ENCODE data around the gene CYP24A1.

The CYP24A1 gene

DNA sequence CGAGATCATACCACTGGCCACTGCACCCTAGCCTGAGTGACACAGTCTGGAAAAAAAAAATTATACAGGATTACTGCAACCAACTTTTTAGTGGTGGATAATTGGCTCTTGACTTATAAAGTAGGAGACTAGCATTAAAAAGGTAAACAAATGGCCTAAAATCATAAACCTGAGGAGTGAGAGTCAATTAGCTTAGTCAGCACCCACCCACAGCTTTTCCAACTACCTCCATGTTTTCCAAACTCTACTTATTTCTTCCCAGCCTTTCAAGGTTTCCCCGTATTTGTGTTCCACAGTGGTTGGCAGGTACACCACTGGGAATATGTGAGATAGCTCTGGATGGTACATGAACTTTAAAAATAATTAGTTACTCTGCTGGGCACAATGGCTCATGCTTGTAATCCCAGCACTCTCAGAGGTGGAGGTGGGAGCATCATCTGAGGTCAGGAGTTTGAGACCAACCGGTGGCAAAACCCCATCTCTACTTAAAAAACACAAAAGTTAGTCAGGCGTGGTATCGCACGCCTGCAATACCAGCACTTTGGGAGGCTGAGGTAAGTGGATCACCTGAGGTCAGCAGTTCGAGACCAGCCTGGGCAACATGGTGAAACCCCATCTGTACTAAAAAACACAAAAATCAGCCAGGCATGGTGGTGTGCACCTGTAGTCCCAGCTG is 6.7 kb downstream of the CYP24A1 start:
- Mint-ChIP-seq H3K9me3 (no peaks in the 10 kb centered on the region), H3K36me3 (ENCODE audit: insufficient read depth) (peaks cover 2% of the 10 kb centered on the region), H3K4me1 (no peaks in the 10 kb centered on the region), H3K4me3 (no peak overlapping the region), H3K27ac (ENCODE audit: low read depth) (no peak overlapping the region), H3K27me3 (peaks cover 80% of the 10 kb centered on the region)
- no peak for ATAC-seq (replicated peaks; ENCODE audit: extremely low read depth, poor library complexity, severe bottlenecking)
- no peak for DNase-seq (ENCODE audit: low spot score in 2 of 2)

DNA sequence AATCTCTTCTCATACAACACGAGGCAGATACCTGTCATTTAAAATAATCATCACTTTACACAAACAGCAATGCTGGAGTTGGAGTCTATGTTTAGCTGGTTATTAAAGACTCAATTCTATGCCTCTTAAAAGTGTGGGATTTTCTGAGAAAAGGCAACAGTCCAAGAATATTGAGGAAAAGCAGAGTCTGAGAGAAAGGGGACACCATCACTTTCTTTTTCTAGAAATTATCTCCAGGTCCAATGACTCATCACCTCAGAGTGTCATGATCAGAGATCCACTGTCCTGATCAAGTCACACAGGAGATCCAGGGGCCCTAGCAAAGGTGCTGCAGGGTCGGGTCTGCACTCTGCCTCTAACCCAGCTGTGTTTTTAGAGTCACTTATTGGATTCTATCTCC is 8.0 kb downstream of the CYP24A1 start:
- Mint-ChIP-seq H3K36me3 (ENCODE audit: insufficient read depth) (no peaks in the 10 kb centered on the region), H3K9me3 (no peaks in the 10 kb centered on the region), H3K27me3 (peaks cover 77% of the 10 kb centered on the region), H3K4me1 (no peaks in the 10 kb centered on the region), H3K4me3 (no peak overlapping the region), H3K27ac (ENCODE audit: low read depth) (no peak overlapping the region)
- DNase-seq (ENCODE audit: low spot score in 2 of 2) (no peak), ATAC-seq (replicated peaks; ENCODE audit: extremely low read depth, poor library complexity, severe bottlenecking) (no peak)

DNA sequence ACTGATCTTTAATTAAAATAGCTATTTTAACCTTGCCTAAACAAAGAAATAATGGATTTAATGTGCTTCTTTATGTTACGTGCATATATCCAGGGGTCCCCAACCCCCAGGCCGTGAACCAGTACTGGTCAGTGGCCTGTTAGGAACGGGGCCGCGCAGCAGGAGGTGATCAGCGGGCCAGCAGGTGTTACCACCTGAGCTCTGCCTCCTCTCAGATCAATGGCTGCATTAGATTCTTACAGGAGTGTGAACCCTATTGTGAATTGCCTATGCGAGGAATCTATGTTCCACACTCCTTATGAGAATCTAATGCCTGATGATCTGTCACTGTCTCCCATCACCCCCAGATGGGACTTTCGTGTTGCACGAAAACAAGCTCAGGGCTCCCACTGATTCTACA is 8.8 kb downstream of the CYP24A1 start:
- Mint-ChIP-seq H3K9me3 (no peaks in the 10 kb centered on the region), H3K27me3 (peaks cover 72% of the 10 kb centered on the region), H3K36me3 (ENCODE audit: insufficient read depth) (no peaks in the 10 kb centered on the region), H3K4me3 (no peak overlapping the region), H3K4me1 (no peaks in the 10 kb centered on the region), H3K27ac (ENCODE audit: low read depth) (no peak overlapping the region)
- DNase-seq (ENCODE audit: low spot score in 2 of 2) (no peak), ATAC-seq (replicated peaks; ENCODE audit: extremely low read depth, poor library complexity, severe bottlenecking) (no peak)

DNA sequence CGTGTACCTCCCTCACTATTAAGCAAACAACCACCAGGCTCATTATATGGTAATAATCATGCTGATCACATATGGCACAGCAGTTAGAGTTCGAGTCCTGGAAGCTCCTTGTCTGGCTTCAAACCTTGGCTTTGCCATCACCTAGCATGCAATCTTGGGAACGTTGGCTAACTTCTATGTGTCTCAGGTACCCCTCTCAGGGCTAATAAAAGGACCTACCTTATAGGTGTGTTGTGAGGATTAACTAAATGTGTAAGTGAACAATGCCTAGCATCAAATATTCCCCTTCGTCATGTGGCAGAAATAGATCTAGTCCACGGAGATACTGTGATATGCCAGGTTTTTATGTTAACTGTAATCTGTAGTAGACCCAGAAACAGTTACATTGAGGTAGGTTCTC is 10.4 kb downstream of the CYP24A1 start:
- ATAC-seq (replicated peaks; ENCODE audit: extremely low read depth, poor library complexity, severe bottlenecking) = no peak
- no peak for DNase-seq (ENCODE audit: low spot score in 2 of 2)
- H3K4me3 Mint-ChIP-seq = no peak overlapping the region
- no peaks in the 10 kb centered on the region for H3K4me1 Mint-ChIP-seq
- H3K9me3 Mint-ChIP-seq = no peaks in the 10 kb centered on the region
- H3K36me3 Mint-ChIP-seq (ENCODE audit: insufficient read depth) = no peaks in the 10 kb centered on the region
- no peak overlapping the region for H3K27ac Mint-ChIP-seq (ENCODE audit: low read depth)
- H3K27me3 Mint-ChIP-seq = peaks cover 69% of the 10 kb centered on the region

DNA sequence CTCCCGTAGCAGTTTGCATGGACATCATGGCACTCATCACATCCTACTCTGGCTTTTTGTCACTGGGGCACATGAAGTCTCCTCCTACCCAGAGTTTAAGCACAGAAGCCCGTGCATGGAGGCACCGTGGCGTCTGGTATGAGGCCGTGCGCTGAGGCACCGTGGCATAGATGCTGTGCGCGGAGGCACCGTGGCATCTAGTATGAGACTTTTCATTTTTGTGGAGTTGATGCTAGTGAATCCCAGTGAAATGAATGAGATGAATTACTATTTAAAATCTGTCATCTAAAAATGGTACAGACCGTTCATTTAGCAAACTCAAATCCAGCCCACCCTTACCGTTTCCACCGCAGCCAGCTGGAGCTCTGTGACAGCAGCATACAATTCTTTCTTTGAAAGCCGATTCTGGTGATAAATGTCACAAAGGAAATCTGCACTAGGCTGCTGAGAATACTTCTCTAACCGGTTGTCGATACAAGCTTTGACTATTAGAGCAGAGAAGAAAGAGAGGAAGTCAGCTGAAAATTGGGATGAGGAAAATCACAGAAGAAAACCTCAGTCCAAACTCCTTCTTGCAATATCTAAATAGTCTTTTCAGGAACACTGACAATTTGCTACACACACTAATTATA is 11.3 kb downstream of the CYP24A1 start:
- ATAC-seq (replicated peaks; ENCODE audit: extremely low read depth, poor library complexity, severe bottlenecking) = no peak
- Mint-ChIP-seq H3K27me3 (peaks cover 69% of the 10 kb centered on the region), H3K36me3 (ENCODE audit: insufficient read depth) (no peaks in the 10 kb centered on the region), H3K4me3 (no peak overlapping the region), H3K9me3 (no peaks in the 10 kb centered on the region), H3K27ac (ENCODE audit: low read depth) (no peak overlapping the region), H3K4me1 (no peaks in the 10 kb centered on the region)
- no peak for DNase-seq (ENCODE audit: low spot score in 2 of 2)

DNA sequence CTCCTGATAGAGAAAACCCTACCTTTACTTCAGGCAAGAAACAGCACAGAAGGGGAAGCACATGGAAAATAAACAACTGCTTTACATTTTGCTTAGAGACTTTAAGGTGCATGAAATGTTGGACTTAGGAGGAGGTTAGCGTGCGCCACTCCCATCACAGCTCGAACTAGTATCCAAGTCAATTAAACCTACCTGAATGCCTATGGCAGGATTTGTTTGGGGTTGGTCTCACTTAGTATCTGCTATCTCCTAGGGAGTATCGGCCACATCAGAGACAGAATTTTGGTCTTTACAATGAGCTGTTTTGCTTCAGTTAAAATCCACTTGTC is 12.0 kb downstream of the CYP24A1 start:
- peaks cover 71% of the 10 kb centered on the region for H3K27me3 Mint-ChIP-seq
- no peaks in the 10 kb centered on the region for H3K9me3 Mint-ChIP-seq
- ATAC-seq (replicated peaks; ENCODE audit: extremely low read depth, poor library complexity, severe bottlenecking) = no peak
- no peaks in the 10 kb centered on the region for H3K36me3 Mint-ChIP-seq (ENCODE audit: insufficient read depth)
- DNase-seq (ENCODE audit: low spot score in 2 of 2) = no peak
- H3K27ac Mint-ChIP-seq (ENCODE audit: low read depth) = no peak overlapping the region
- H3K4me1 Mint-ChIP-seq = no peaks in the 10 kb centered on the region
- H3K4me3 Mint-ChIP-seq = no peak overlapping the region

- no peak for DNase-seq (ENCODE audit: low spot score in 2 of 2)
- no peak for ATAC-seq (replicated peaks; ENCODE audit: extremely low read depth, poor library complexity, severe bottlenecking)
- H3K4me1 Mint-ChIP-seq = no peaks in the 10 kb centered on the region
- H3K9me3 Mint-ChIP-seq = no peaks in the 10 kb centered on the region
- H3K36me3 Mint-ChIP-seq (ENCODE audit: insufficient read depth) = no peaks in the 10 kb centered on the region
- H3K27ac Mint-ChIP-seq (ENCODE audit: low read depth) = no peak overlapping the region
- no peak overlapping the region for H3K4me3 Mint-ChIP-seq
- H3K27me3 Mint-ChIP-seq = peaks cover 75% of the 10 kb centered on the region
Measured at GRCh38 chr20:54161008-54161820, 12.6 kb downstream of the CYP24A1 start.

GRCh38 chr20:54160065-54161007 is 13.4 kb downstream of the CYP24A1 start:
- DNase-seq (ENCODE audit: low spot score in 2 of 2) (no peak), ATAC-seq (replicated peaks; ENCODE audit: extremely low read depth, poor library complexity, severe bottlenecking) (no peak)
- Mint-ChIP-seq H3K27me3 (peaks cover 70% of the 10 kb centered on the region), H3K9me3 (no peaks in the 10 kb centered on the region), H3K4me3 (no peak overlapping the region), H3K27ac (ENCODE audit: low read depth) (no peak overlapping the region), H3K36me3 (ENCODE audit: insufficient read depth) (no peaks in the 10 kb centered on the region), H3K4me1 (no peaks in the 10 kb centered on the region)

- no peak overlapping the region for H3K27ac Mint-ChIP-seq (ENCODE audit: low read depth)
- DNase-seq (ENCODE audit: low spot score in 2 of 2) (no peak), ATAC-seq (replicated peaks; ENCODE audit: extremely low read depth, poor library complexity, severe bottlenecking) (no peak)
- H3K4me3 Mint-ChIP-seq = no peak overlapping the region
- peaks cover 64% of the 10 kb centered on the region for H3K27me3 Mint-ChIP-seq
- no peaks in the 10 kb centered on the region for H3K36me3 Mint-ChIP-seq (ENCODE audit: insufficient read depth)
- H3K4me1 Mint-ChIP-seq = no peaks in the 10 kb centered on the region
- H3K9me3 Mint-ChIP-seq = no peaks in the 10 kb centered on the region
Measured at GRCh38 chr20:54158856-54159418, 14.8 kb downstream of the CYP24A1 start.

DNA sequence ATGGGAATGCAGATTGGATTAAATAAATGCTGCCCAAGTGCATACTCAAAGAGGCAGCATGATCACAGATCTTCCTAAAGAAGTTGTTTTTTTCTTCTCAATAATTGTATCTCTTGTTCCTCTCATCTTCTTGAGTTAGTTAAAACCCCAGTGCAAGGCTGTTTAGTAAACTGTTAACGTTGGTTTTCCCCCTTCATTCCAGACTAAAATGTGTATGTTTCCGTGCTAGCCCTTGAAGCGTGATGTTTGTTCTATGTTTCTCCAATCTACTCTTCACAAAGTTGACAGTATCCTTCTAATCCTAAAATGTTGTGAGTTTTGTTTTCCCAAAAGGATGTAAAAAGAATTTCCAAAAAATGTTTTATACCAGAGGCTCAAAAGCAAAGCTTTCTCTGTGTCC is 15.6 kb downstream of the CYP24A1 start:
- Mint-ChIP-seq H3K4me1 (no peaks in the 10 kb centered on the region), H3K4me3 (no peak overlapping the region), H3K36me3 (ENCODE audit: insufficient read depth) (no peaks in the 10 kb centered on the region), H3K9me3 (no peaks in the 10 kb centered on the region), H3K27ac (ENCODE audit: low read depth) (no peak overlapping the region), H3K27me3 (peaks cover 61% of the 10 kb centered on the region)
- ATAC-seq (replicated peaks; ENCODE audit: extremely low read depth, poor library complexity, severe bottlenecking) (no peak), DNase-seq (ENCODE audit: low spot score in 2 of 2) (no peak)

- H3K27me3 Mint-ChIP-seq = peaks cover 53% of the 10 kb centered on the region
- H3K27ac Mint-ChIP-seq (ENCODE audit: low read depth) = no peak overlapping the region
- H3K4me3 Mint-ChIP-seq = no peak overlapping the region
- no peak for ATAC-seq (replicated peaks; ENCODE audit: extremely low read depth, poor library complexity, severe bottlenecking)
- DNase-seq (ENCODE audit: low spot score in 2 of 2) = no peak
- no peaks in the 10 kb centered on the region for H3K9me3 Mint-ChIP-seq
- no peaks in the 10 kb centered on the region for H3K36me3 Mint-ChIP-seq (ENCODE audit: insufficient read depth)
- H3K4me1 Mint-ChIP-seq = no peaks in the 10 kb centered on the region
Measured at GRCh38 chr20:54156981-54157835, 16.6 kb downstream of the CYP24A1 start.

Measured in central memory CD8-positive, alpha-beta T cell (primary cell).